Measurements from ENCODE around the gene NDFIP1.

The NDFIP1 gene

GRCh38 chr5:142114687-142115086, 6.1 kb downstream of the NDFIP1 start:
- no peak for DNase-seq (ENCODE audit: low read depth, low spot score)
- H3K4me3 ChIP-seq (ENCODE audit: low read length), result no peak overlapping the region

GRCh38 chr5:142115937-142116614, 7.5 kb downstream of the NDFIP1 start:
- DNase-seq (ENCODE audit: low read depth, low spot score), result no peak

GRCh38 chr5:142117579-142118151, 9.1 kb downstream of the NDFIP1 start:
- DNase-seq (ENCODE audit: low read depth, low spot score), result no peak
- H3K4me3 ChIP-seq (ENCODE audit: low read length), result no peak overlapping the region

More at GRCh38 chr5:142115937-142116614, 7.5 kb downstream of the NDFIP1 start:
- no peak overlapping the region for H3K4me3 ChIP-seq (ENCODE audit: low read length)

- no peak overlapping the region for H3K4me3 ChIP-seq (ENCODE audit: low read length)
- DNase-seq (ENCODE audit: low read depth, low spot score), result no peak
Measured at GRCh38 chr5:142118155-142118686, 9.6 kb downstream of the NDFIP1 start.

- H3K4me3 ChIP-seq (ENCODE audit: low read length), result no peak overlapping the region
- DNase-seq (ENCODE audit: low read depth, low spot score), result no peak
Measured at GRCh38 chr5:142119051-142119625, 10.6 kb downstream of the NDFIP1 start.

GRCh38 chr5:142120247-142120935, 11.8 kb downstream of the NDFIP1 start:
- no peak for DNase-seq (ENCODE audit: low read depth, low spot score)
- H3K4me3 ChIP-seq (ENCODE audit: low read length), result no peak overlapping the region

- no peak for DNase-seq (ENCODE audit: low read depth, low spot score)
Measured at GRCh38 chr5:142122121-142122520, 13.5 kb downstream of the NDFIP1 start.

GRCh38 chr5:142125378-142125777, 16.8 kb downstream of the NDFIP1 start:
- no peak overlapping the region for H3K4me3 ChIP-seq (ENCODE audit: low read length)
- no peak for DNase-seq (ENCODE audit: low read depth, low spot score)

More at GRCh38 chr5:142122121-142122520, 13.5 kb downstream of the NDFIP1 start:
- no peak overlapping the region for H3K4me3 ChIP-seq (ENCODE audit: low read length)

GRCh38 chr5:142125963-142126362, 17.4 kb downstream of the NDFIP1 start:
- H3K4me3 ChIP-seq (ENCODE audit: low read length), result no peak overlapping the region
- DNase-seq (ENCODE audit: low read depth, low spot score), result no peak

- no peak for DNase-seq (ENCODE audit: low read depth, low spot score)
- no peak overlapping the region for H3K4me3 ChIP-seq (ENCODE audit: low read length)
Measured at GRCh38 chr5:142128675-142129208, 20.2 kb downstream of the NDFIP1 start.

GRCh38 chr5:142129446-142130066, 21.0 kb downstream of the NDFIP1 start:
- H3K4me3 ChIP-seq (ENCODE audit: low read length), result no peak overlapping the region
- DNase-seq (ENCODE audit: low read depth, low spot score), result no peak

- no peak for DNase-seq (ENCODE audit: low read depth, low spot score)
- no peak overlapping the region for H3K4me3 ChIP-seq (ENCODE audit: low read length)
Measured at GRCh38 chr5:142131394-142131793, 22.8 kb downstream of the NDFIP1 start.

GRCh38 chr5:142132916-142133315, 24.3 kb downstream of the NDFIP1 start:
- no peak overlapping the region for H3K4me3 ChIP-seq (ENCODE audit: low read length)
- no peak for DNase-seq (ENCODE audit: low read depth, low spot score)

GRCh38 chr5:142133330-142134206, 25.0 kb downstream of the NDFIP1 start:
- no peak overlapping the region for H3K4me3 ChIP-seq (ENCODE audit: low read length)
- DNase-seq (ENCODE audit: low read depth, low spot score), result no peak

- H3K4me3 ChIP-seq (ENCODE audit: low read length), result no peak overlapping the region
- no peak for DNase-seq (ENCODE audit: low read depth, low spot score)
Measured at GRCh38 chr5:142134331-142135010, 25.9 kb downstream of the NDFIP1 start.

GRCh38 chr5:142141463-142141862, 32.9 kb downstream of the NDFIP1 start:
- H3K4me3 ChIP-seq (ENCODE audit: low read length), result no peak overlapping the region
- no peak for DNase-seq (ENCODE audit: low read depth, low spot score)

GRCh38 chr5:142143878-142144277, 35.3 kb downstream of the NDFIP1 start:
- peak; percentile 35 for DNase-seq (ENCODE audit: low read depth, low spot score)
- no peak overlapping the region for H3K4me3 ChIP-seq (ENCODE audit: low read length)
